HL-60 (cell line): ENCODE data around the gene NKAIN2.

Source experiments
- TF ChIP-seq, protein P1 (sequence below): IDR thresholded peaks from one replicate; pipeline ENCODE4 v1.5.1; 2011; ENCODE audit warnings: low read length, control low read depth, inconsistent platforms; ENCODE audit not compliant: insufficient read depth
- TF ChIP-seq, protein P2 (sequence below): IDR thresholded peaks from 2 replicates; pipeline ENCODE4 v1.6.1; 2012; ENCODE audit warnings: low read depth; ENCODE audit not compliant: insufficient replicate concordance

DNA sequence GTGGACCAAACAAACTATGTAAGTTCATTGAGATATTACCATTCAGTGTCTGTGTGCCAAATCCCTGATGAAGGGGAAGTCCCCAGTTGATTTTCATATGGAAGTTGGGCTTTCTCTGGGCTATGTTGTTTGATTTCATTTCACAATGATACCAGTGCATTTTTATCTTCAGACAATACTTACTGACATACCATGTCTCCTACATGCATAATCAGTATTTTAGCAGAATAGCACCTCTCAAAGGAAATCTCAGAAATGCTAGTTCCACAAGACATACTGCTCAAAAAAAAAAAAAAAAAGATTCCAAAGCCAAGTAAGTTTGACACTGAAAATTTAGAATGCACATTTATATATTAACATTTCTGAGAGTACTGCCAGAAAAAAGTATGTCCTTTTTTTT is 989.7 kb downstream of the NKAIN2 start:
- TF ChIP-seq, protein P1, sequence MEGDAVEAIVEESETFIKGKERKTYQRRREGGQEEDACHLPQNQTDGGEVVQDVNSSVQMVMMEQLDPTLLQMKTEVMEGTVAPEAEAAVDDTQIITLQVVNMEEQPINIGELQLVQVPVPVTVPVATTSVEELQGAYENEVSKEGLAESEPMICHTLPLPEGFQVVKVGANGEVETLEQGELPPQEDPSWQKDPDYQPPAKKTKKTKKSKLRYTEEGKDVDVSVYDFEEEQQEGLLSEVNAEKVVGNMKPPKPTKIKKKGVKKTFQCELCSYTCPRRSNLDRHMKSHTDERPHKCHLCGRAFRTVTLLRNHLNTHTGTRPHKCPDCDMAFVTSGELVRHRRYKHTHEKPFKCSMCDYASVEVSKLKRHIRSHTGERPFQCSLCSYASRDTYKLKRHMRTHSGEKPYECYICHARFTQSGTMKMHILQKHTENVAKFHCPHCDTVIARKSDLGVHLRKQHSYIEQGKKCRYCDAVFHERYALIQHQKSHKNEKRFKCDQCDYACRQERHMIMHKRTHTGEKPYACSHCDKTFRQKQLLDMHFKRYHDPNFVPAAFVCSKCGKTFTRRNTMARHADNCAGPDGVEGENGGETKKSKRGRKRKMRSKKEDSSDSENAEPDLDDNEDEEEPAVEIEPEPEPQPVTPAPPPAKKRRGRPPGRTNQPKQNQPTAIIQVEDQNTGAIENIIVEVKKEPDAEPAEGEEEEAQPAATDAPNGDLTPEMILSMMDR = no peak
- TF ChIP-seq, protein P2, sequence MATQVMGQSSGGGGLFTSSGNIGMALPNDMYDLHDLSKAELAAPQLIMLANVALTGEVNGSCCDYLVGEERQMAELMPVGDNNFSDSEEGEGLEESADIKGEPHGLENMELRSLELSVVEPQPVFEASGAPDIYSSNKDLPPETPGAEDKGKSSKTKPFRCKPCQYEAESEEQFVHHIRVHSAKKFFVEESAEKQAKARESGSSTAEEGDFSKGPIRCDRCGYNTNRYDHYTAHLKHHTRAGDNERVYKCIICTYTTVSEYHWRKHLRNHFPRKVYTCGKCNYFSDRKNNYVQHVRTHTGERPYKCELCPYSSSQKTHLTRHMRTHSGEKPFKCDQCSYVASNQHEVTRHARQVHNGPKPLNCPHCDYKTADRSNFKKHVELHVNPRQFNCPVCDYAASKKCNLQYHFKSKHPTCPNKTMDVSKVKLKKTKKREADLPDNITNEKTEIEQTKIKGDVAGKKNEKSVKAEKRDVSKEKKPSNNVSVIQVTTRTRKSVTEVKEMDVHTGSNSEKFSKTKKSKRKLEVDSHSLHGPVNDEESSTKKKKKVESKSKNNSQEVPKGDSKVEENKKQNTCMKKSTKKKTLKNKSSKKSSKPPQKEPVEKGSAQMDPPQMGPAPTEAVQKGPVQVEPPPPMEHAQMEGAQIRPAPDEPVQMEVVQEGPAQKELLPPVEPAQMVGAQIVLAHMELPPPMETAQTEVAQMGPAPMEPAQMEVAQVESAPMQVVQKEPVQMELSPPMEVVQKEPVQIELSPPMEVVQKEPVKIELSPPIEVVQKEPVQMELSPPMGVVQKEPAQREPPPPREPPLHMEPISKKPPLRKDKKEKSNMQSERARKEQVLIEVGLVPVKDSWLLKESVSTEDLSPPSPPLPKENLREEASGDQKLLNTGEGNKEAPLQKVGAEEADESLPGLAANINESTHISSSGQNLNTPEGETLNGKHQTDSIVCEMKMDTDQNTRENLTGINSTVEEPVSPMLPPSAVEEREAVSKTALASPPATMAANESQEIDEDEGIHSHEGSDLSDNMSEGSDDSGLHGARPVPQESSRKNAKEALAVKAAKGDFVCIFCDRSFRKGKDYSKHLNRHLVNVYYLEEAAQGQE = no peak
